Posterior vena cava (tissue), 2 donors: ENCODE measurements around the gene DCAF8. TPM values are rescaled to one million over a fixed set of nuclear protein-coding genes. Genes with fewer than 3 reads are reported as not detected.
"Not testable (repeated sequence)": the region's sequence is repeated elsewhere in the genome, so short reads cannot be mapped to it uniquely, and the experiment has no call there.

Experiments used
- DNase-seq: peaks from one replicate; pipeline ENCODE4 v3.0.0-alpha.2; 2020; ENCODE audit warnings: low spot score
- intact Hi-C, 2 donors: fragments of 100-400 bp; cut with DNase I; formaldehyde crosslinking; loops; one replicate each; pipeline versions ENCODE4 v1.14.1 to v1.14.2; 2022 to 2023
- long read RNA-seq, 2 donors: library from polyadenylated mRNA; unstranded; transcript quantifications; one replicate each; pipeline ENCODE4 v2.0.0, GENCODE V29; 2020 to 2021
- total RNA-seq, 2 donors: library from RNA; stranded (reverse); fragmentation: NEBNext Ultra II Directional; extraction: Animal tissue kit (Norgen Biotek cat#: 25700); gene quantifications; one replicate each; pipeline ENCODE4 v1.2.1, GENCODE V29; 2021
- donor health status: DM: yes; HTN: yes; CAD: no.
- donor health status: DM: yes; HTN: yes; CAD: no.

The DCAF8 gene
- total RNA-seq = 10 to 100 TPM; 95.3 to 95.5 TPM
- long read RNA-seq, donor 1, full-length matches to known transcripts = 21 of 51 reads
- long read RNA-seq, donor 1, partial matches to known transcripts = 9 of 51 reads
- long read RNA-seq, donor 1, other reads (novel, unspliced or antisense) = 21 of 51 reads
- long read RNA-seq, donor 2, full-length matches to known transcripts = 17 of 99 reads
- long read RNA-seq, donor 2, partial matches to known transcripts = 44 of 99 reads
- long read RNA-seq, donor 2, other reads (novel, unspliced or antisense) = 38 of 99 reads

DNA sequence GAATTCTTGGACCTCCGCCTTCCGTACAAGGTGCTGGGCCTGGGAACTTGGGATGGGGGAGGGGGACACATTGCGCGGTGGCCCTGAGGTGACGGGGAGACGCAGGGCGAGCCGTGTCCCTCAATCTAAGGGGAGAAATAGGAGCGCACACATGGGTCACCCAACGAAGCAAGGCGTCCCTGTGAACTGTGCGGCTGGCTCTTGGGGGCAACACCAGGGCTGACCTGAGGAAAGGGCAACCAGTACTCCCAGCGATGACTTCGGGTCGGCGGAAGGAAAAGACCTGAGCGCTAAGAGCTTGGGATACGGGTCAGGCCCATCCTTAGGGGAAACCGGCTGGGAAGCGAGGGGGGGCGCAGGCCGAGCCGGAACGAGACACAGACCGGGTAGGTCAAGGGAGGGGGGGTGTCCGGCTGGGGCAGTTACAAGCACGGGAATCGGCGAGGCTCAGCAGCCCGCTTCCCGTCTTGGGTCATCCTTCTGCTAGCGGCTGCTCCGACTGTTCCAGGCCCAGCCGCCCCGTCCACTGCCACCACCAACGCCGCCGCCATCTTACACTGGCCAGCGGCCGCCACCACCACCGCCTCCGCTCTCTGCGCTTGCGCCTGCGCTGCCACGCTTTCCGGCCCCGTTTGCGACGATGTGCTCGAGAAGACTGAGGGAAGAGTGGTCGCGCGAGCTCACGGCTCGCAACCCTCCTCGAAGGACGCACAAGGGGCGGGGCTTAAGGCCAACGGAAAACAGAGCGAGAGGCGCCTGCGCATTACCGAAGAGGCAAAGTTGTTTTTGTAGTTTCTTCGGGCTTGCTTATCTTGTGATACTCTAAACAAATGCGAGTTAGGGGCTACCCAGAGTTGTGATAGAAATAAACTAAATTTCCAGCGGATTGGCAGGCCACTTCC, at the start of gene DCAF8:
Gene DCAF8 (minus strand): TSS at position 657 of the 902 bp plus-strand sequence. CDS start 18,541 bp downstream, outside the sequence.
- intact Hi-C loops = no loop called here
- DNase-seq = peak; percentile 100

DNA sequence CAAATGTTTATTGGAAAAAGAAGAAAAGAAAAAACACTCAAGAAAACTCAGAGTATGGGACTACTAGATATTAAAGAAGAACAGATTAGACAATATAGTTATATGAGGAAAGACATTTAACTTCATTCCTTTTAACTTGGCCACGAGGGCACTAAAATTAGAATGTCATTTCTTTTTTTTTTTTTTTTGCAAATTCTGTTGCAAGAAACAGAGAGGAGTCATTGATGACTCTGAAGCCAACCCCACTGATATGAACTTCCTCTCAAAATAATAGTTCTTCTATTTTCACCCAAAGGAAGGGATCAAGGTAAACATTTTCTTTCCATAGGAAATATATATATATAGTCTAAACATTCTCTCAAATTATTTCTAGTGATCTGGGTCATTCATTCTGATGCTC, 47.2 kb upstream of the DCAF8 start:
- intact Hi-C loops = no loop called here
- no peak for DNase-seq

DNA sequence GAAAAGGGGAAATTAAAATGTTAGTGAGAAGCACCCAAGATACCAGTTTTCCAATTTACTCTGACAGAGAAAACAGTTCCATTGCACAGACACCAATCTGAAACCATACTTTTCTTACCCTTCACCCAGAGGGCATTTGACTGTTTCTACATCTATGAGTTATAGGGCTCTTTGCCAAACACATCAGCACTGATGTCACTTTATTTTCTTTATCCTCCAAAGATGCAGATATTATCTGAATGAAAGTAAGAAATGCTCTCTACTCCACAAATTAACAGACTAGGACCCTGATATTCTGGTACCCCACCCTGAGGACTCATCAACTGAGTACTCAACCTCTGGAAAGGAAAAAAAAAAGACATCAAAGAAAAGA, 46.8 kb upstream of the DCAF8 start:
- DNase-seq = no peak

DNA sequence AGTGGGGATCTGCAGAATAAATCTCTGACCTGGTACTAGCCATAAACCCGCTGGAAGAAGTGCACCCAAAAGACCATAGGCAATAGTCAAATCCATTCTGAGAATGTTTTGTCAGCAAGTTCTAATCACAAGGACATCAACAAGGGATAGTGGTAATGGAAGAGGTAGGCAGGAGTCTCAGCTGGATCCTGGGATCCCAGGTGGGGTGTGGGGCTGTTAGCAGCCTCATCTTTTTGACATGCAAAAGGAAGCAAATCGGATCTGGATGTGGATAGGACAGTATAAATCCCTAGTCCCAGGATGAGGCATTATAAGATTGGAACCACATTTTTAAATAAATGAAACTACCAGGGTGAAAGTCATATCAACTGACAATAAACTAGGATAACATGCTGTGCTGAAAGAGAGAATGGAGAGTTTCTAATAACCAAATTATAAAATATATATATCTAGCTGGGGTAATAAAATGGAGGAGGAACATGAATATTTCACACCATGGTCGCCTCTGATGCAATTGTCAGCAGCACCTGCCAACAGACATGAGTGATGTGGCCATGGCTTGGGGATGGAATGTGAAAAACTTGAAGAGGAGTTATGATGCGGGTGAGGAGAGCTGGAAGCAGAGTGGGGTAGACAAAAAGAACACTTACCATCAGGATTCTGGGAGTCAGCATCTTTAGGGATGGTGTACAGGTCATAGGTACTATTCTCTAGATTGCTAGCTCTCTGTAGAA, 46.3 kb upstream of the DCAF8 start:
- intact Hi-C loops = no loop called here
- no peak for DNase-seq

More for the DNA sequence above, 46.8 kb upstream of the DCAF8 start:
- intact Hi-C loops = no loop called here

DNA sequence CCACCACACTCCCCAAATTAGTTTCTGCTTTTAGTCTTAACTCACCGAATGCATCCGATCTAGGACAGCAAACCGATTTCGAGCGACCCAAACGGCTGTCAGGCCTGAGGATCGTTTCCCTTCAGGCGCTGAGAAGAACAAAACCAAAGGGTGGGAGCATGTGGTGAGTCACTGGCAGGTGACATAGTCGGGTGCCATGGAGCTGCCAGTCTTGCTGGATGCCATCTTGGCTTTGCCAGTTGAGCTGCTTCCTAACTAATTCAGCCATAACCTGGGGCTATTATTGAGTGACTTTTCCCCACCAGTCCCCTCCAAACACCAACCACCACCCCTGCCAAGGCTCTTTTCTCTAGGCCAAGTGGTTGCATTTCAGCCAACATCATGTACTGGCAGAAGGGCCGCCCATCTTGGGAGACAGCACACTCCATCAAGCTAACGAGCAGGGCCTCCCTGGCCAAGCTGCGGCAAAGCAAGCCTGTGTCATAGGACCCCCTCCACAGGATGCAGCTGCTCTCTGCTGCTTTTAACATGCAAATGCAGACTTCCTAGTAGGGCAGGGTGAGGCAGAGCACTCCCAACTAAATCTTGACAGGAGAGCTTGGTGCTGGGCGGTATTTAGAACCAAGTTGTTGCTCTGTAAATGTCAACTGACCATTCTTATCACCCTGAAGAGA, 44.9 kb upstream of the DCAF8 start:
- no peak for DNase-seq
- intact Hi-C loops = no loop called here

DNA sequence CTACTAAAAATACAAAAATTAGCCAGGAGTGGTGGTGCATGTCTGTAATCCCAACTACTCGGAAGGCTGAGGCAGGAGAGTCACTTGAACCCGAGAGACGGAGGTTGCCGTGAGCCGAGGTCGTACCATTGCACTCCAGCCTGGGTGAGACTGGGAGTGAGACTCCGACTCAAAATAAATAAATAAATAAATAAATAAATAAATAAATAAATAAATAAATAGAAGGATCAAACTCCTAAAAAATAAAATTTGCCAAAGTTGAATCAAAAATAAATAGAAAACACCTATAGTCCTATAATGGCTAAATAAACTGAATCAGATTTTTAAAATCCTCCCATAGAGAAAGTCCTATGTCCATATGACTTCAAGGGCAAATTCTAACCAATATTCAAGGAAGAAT, 37.8 kb upstream of the DCAF8 start:
- intact Hi-C loops = no loop called here
- DNase-seq = no peak

DNA sequence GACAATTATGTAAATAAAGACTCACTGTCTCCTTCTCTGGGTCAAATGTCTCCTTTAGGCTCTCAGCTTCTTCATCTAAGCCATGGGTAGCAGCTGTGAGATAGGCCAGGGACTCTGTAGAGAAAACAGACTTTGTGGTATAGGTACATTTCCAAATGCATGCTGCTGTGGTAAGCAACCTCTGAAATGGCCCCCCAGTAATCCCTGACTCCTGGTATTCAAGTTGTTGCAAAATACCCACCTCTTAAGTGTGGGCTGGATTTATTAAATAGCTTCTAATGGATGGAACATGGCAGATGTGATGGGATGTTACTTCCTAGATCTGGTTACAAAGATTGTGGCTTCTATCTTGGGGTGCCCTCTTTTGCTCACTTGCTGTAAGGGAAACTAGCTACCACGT, 33.7 kb upstream of the DCAF8 start:
- no peak for DNase-seq
- intact Hi-C loops = no loop called here

DNA sequence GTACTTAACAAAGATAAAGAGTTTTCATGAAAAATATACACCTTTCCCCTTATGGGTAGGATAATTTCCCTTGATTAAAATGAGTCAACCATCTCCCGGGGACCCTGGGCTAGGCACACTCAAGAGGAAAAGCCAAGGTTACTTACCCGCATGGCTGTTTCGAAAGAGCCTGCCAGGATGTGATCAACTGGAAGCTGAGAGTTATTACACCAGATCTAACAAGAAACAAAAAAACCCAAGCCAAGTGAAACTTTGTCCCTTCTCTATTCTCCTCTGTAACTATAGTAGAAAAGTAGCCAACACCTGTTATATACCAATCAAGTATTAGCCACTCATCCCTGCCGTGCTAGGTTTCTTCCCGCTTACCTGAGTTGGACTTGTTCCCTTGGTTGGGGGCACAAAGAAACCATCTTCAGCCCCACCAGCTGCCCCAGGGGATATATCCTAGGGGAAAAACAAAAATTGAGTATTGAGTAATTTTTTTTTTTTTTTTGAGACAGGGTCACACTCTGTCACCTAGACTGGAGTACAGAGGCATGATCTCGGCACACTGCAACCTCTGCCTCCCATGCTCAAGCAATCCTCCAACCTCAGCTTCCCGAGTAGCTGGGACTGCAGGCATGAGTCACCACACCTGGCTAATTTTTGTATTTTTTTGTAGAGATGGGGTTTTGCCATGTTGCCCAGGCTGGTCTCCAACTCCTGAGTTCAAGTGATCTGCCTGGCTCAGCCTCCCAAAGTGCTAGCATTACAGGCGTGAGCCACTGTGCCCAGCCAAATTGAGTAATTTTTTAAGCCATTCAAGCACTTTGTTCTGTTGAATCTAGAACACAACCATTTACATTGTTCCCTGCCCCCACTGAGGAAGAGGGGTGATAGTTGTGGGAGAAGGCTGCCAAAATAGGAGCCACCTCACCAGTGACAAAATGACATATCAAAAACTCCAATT, 30.9 kb upstream of the DCAF8 start:
- no peak for DNase-seq
- intact Hi-C loops = no loop called here

DNA sequence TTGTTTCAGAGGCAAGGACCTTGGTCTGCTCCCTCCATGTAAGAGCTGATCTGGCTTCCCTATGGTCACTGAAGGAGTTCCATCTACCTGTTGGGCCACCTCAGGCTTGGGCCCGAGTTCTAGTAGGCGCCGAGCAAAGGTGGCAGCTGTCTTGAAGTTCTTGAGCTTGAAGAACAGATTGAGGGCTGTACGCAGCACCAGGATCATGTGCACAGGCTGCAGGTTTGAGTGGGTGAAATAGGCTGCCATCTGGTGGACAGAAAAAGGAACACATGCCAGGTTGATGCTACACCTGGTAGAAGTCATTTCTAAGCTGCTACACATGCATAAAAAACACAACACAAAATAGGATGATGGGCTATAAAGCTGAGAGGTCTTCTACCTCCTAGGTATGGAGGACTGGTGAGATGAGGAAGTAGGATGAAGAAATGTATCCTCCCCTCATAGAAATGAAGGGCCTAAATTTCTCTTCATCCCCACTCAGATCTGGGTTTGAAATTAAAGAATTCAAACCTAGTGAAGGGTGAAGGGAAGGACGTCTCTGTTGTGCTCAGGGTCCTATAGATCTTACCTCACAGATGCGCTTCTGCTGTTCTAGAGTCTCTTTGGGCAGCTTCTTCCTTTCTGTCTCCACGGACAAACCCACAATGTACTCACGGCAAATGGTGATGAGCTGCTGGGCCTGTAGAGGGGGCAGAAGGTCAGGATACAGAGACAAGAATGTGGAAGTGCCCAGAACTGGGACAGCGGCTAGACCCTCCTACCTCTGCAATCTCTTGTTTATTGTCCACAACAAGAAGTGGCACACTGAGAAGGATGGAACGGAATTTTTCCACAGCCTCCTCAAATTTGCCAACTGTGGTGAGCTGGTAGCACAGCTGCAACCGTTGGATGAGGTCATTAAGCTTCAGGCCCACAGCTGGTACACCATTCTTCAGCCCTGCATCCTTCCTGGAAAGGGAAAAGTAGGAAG, 29.2 kb upstream of the DCAF8 start:
- no peak for DNase-seq

DNA sequence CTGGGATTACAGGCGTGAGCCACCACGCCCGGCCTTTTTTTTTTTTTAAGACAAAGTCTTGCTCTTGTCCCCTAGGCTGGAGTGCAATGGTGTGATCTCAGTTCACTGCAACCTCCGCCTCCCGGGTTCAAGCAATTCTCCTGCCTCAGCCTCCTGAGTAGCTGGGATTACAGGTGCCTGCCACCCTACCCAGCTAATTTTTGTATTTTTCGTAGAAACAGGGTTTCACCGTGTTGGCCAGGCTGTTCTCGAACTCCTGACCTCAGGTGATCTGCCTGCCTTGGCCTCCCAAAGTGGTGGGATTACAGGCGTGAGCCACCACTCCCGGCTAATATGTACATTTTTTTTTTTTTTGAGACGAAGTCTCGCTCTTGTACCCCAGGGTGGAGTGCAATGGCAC, 25.4 kb upstream of the DCAF8 start:
- intact Hi-C loops, DNase-seq: not testable (repeated sequence)

More for the DNA sequence above, 29.2 kb upstream of the DCAF8 start:
- intact Hi-C loops = no loop called here

DNA sequence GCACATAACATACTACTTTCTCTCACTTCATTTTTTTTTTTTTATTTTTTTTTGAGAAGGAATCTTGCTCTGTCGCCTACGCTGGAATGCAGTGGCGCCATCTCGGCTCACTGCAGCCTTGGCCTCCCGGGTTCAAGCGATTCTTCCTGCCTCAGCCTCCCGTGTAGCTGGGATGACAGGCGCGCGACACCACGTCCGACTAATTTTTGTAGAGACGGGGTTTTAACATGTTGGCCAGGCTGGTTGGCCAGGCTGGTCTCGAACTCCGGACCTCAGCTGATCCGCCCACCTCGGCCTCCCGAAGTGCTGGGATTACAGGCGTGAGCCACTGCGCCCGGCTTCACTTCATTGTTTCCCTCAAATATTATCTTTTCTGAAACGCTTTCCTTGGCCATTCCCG, 23.2 kb upstream of the DCAF8 start:
- no peak for DNase-seq
- intact Hi-C loops = no loop called here

DNA sequence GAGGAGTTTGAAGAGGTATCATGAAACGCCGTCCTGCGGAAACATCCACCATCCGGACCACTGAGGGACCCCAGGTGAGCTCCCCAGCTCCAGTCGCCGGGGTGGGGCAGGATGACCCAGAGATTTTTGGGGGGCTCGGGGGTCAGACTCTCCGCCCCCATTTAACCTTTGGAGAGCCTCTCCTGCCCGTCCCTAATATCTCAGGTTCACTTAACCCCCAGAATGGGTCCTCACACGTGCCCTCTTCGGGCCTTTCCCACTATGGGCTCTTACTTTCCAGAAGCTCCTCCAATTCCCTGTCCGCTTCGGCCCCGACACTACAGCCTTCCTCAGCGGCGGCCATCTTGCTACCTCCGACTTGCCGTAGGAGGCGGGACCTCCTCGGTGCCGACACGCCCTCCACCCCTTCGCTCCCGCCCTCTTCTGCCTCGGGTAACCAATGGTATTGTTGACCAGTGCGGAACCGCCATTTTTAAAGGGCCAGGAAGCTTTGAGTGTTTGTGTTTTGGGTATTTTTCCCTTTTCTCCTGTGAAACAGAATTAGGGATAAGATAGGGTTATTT, 22.5 kb upstream of the DCAF8 start, which contains the start of gene PEX19:
Gene PEX19 (minus strand): TSS at position 352 of the 563 bp plus-strand sequence. CDS start 9 bp downstream, at position 343.
- peak; percentile 97 for DNase-seq
- intact Hi-C loops = no loop called here

DNA sequence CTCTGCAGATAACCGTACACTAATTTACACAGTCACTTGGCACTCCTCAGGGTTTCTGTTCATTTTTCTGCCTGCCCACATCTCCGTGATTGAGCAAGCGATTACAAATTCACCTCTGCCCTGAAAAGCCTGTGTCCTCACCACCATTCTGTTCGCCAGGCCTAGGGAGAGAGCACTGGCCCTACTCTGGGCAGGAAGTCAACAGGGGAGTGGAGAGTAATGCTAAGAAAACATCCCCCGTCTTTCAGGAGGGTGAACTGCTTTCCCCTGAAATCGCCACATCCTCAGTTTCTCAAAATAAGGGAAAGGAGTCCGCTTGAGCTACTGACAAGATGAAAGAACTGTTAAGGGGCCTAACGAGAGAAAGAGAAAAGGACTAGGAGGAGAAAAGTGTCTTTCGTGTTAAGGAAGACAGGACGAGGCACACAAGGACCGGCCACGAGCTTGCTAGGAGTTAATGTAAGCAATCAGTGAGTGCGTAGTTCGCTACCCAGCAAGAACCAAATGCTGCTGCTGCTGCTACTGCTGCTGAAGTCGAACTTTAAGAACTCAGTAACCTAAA, 22.0 kb upstream of the DCAF8 start:
- intact Hi-C loops = no loop called here
- DNase-seq = no peak

DNA sequence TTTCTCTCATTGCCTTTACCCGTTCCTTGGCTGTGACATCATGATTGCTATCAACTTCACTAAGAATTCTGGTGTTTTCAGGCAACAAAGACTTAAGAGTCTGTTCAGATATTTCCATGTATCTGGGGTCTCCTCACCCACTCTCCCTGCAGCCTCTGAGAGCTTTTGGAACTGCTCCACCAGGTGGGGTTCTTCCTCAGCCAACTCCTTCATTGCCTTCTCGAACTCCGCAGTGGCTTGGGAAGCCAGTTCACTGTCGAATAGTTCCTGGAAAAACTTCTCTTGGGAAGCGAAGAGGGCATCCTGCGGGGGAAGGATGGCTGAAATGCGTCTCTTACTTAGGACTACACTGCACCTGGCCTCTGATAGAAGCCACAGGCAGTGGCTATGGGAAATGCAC, 20.5 kb upstream of the DCAF8 start:
- DNase-seq = no peak

DNA sequence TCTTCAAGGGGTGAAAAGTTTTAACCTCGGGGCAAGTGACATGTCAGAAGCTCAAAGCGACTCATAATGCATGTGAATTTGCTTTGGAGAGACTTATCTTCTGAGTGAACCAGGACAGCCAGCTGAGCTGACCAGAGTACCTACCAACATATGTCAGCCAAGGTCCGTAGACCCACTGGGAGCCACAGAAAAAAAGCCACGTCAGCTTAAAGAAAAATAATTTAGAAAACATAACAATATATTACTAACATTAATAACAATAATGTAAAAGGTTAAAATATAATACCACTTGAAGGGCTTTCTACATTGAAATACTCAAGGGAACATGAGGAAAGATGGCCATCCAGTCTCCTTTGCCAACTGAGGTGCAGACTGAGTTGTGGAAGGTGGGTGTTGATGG, 15.6 kb upstream of the DCAF8 start:
- DNase-seq = no peak
- intact Hi-C loops = no loop called here

More for the DNA sequence above, 20.5 kb upstream of the DCAF8 start:
- intact Hi-C loops = no loop called here

DNA sequence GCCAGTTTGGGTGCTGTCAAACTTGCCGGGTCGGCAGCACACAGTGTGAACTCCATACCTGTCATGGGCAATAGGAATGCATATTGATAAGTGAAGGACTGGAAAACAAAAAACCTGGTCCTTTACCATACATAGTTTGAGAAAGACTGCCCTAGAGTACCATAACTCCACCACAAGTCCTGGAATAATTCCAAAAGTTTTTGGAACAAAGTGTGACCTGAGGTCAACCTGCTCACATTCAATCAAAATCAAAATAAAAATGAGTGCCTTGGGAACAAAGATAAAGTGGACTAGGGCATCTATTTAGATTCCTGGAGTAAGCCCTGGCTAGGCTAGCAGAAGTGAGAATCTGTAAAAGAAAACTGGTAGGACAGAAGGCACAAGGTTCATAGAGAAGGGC, 15.0 kb upstream of the DCAF8 start:
- intact Hi-C loops = no loop called here

DNA sequence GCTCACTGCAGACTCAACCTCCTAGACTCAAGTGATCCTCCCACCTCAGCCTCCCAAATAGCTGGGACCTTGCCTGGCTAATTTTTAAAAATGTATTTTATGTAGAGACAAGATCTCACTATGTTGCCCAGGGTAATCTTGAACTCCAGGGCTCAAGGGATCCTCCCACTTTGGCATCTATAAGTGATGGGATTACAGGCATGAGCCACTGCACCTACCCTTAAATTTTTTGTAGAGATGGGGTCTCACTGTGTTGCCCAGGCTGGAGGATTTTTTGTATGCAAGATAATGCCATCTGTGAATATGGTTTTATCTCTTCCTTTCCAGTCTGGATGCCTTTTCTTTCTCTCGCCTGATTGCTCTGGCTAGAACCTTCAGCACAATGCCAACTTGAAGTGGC, 8.7 kb upstream of the DCAF8 start:
- DNase-seq = no peak
- intact Hi-C loops = no loop called here

More for the DNA sequence above, 15.0 kb upstream of the DCAF8 start:
- DNase-seq = no peak
